Neural cell (in vitro differentiated cells): ENCODE results near the gene ZCWPW1. TPM values are rescaled to one million over a fixed set of nuclear protein-coding genes. Genes with fewer than 3 reads are reported as not detected.

ENCODE experiments used
- H2AFZ ChIP-seq: fragments of 200-600, 300-800 bp; sonication (generic), shearing (Covaris generic); 2 replicates; pipeline ENCODE4 v1.6.0; 2014; ENCODE audit warnings: low read depth, mild to moderate bottlenecking, antibody characterized with exemption, low read length, moderate library complexity
- H3F3A ChIP-seq: fragments of 200-600 bp; shearing (Covaris generic); 2 replicates; pipeline ENCODE4 v1.6.1; 2016; ENCODE audit warnings: mild to moderate bottlenecking, moderate library complexity, mixed read lengths, antibody characterized with exemption, low read length; ENCODE audit not compliant: insufficient read depth, poor library complexity, severe bottlenecking
- H3K27ac ChIP-seq: fragments of 200-600, 300-800 bp; sonication (generic), shearing (Covaris generic); 2 replicates; pipeline ENCODE4 v1.5.1; 2014; ENCODE audit warnings: mild to moderate bottlenecking, low read length, moderate library complexity
- H3K27me3 ChIP-seq: fragments of 300-800, 200-600 bp; sonication (generic), shearing (Covaris generic); 2 replicates; pipeline ENCODE4 v1.6.0; 2014; ENCODE audit warnings: mild to moderate bottlenecking, low read depth, low read length, moderate library complexity; ENCODE audit not compliant: insufficient read depth
- H3K36me3 ChIP-seq: fragments of 300-800, 200-600 bp; sonication (generic), shearing (Covaris generic); 2 replicates; pipeline ENCODE4 v1.5.1; 2014; ENCODE audit warnings: mild to moderate bottlenecking, antibody characterized with exemption, low read length, moderate library complexity; ENCODE audit not compliant: insufficient read depth
- H3K4me2 ChIP-seq: fragments of 300-800, 200-600 bp; sonication (generic), shearing (Covaris generic); 2 replicates; pipeline ENCODE4 v1.6.0; 2014; ENCODE audit warnings: mild to moderate bottlenecking, low read length
- H3K4me3 ChIP-seq: fragments of 300-800, 200-600 bp; sonication (generic), shearing (Covaris generic); 2 replicates; pipeline ENCODE4 v1.5.1; 2014; ENCODE audit warnings: mild to moderate bottlenecking, low read length, moderate library complexity
- H3K79me2 ChIP-seq: fragments of 200-600 bp; shearing (Covaris generic); replicated peaks from 2 replicates; pipeline ENCODE4 v1.6.0; 2014; ENCODE audit warnings: mild to moderate bottlenecking, low read length, moderate library complexity; ENCODE audit not compliant: insufficient read depth
- H3K9ac ChIP-seq: fragments of 300-800, 200-600 bp; sonication (generic), shearing (Covaris generic); 2 replicates; pipeline ENCODE4 v1.6.1; 2016; ENCODE audit warnings: mild to moderate bottlenecking, low read length, mixed read lengths
- H3K9me2 ChIP-seq: fragments of 200-600 bp; shearing (Covaris generic); 2 replicates; pipeline ENCODE4 v1.6.1; 2016; ENCODE audit warnings: mild to moderate bottlenecking, low read length, mixed read lengths; ENCODE audit not compliant: insufficient read depth
- H3K9me3 ChIP-seq: fragments of 200-600, 300-800 bp; sonication (generic), shearing (Covaris generic); 2 replicates; pipeline ENCODE4 v1.6.1; 2016; ENCODE audit warnings: mild to moderate bottlenecking, mixed run types, low read length, moderate library complexity, mixed read lengths
- H4K20me1 ChIP-seq: fragments of 200-600 bp; shearing (Covaris generic); 2 replicates; pipeline ENCODE4 v1.6.1; 2016; ENCODE audit warnings: mild to moderate bottlenecking, mixed run types; ENCODE audit not compliant: insufficient read depth
- CTCF ChIP-seq: fragments of 450-650 bp; IDR thresholded peaks from 2 replicates; pipeline ENCODE4 v1.5.1; 2014; ENCODE audit warnings: antibody characterized with exemption, mild to moderate bottlenecking, moderate library complexity; ENCODE audit not compliant: poor library complexity, severe bottlenecking
- EP300 ChIP-seq: fragments of 450-650 bp; conservative IDR thresholded peaks from 2 replicates; pipeline ENCODE4 v1.6.1; 2014; ENCODE audit warnings: antibody characterized with exemption, mild to moderate bottlenecking, moderate library complexity; ENCODE audit not compliant: poor library complexity, severe bottlenecking
- EZH2 ChIP-seq: fragments of 200-600, 300-800 bp; shearing (Covaris generic), sonication (generic); IDR thresholded peaks from 2 replicates; pipeline ENCODE4 v1.6.1; 2014; ENCODE audit warnings: antibody characterized with exemption, low read length, borderline replicate concordance, mild to moderate bottlenecking; ENCODE audit not compliant: insufficient read depth, poor library complexity, severe bottlenecking
- MXI1 ChIP-seq: fragments of 450-650 bp; conservative IDR thresholded peaks from 2 replicates; pipeline ENCODE4 v1.6.1; 2014; ENCODE audit warnings: antibody characterized with exemption, mild to moderate bottlenecking; ENCODE audit not compliant: poor library complexity, severe bottlenecking
- POLR2AphosphoS5 ChIP-seq: IDR thresholded peaks from 2 replicates; pipeline ENCODE4 v1.6.1; 2012
- RAD21 ChIP-seq: fragments of 450-650 bp; conservative IDR thresholded peaks from 2 replicates; pipeline ENCODE4 v1.6.1; 2014; ENCODE audit warnings: antibody characterized with exemption, mild to moderate bottlenecking, moderate library complexity
- REST ChIP-seq: IDR thresholded peaks from 2 replicates; pipeline ENCODE4 v1.6.1; 2012; ENCODE audit warnings: borderline replicate concordance
- SMC3 ChIP-seq: fragments of 450-650 bp; conservative IDR thresholded peaks from 2 replicates; pipeline ENCODE4 v1.6.1; 2014; ENCODE audit warnings: antibody characterized with exemption, mild to moderate bottlenecking, moderate library complexity; ENCODE audit not compliant: poor library complexity
- TAF1 ChIP-seq: IDR thresholded peaks from 2 replicates; pipeline ENCODE4 v1.6.1; 2012; ENCODE audit warnings: low read depth
- polyA plus RNA-seq: library from polyadenylated mRNA; depleted of rRNA; stranded (reverse); fragments of >200 nt; gene quantifications from 2 replicates; pipeline ENCODE4 v1.2.3, GENCODE V29; 2014

The ZCWPW1 gene
- polyA plus RNA-seq, 1 donor from 2014 or later = 6.8 TPM

- H3K9ac ChIP-seq = no peak overlapping the region
- no peak overlapping the region for H3K4me3 ChIP-seq
- H2AFZ ChIP-seq = no peak overlapping the region
- H3K79me2 ChIP-seq = no peaks in the 10 kb centered on the region
- H3K4me2 ChIP-seq = no peak overlapping the region
- H4K20me1 ChIP-seq = no peaks in the 10 kb centered on the region
- H3K36me3 ChIP-seq = no peaks in the 10 kb centered on the region
- TF ChIP-seq TAF1 (no peak), SMC3 (no peak), MXI1 (no peak), EP300 (no peak), CTCF (no peak)
- no peaks in the 10 kb centered on the region for H3K27me3 ChIP-seq
- no peaks in the 10 kb centered on the region for H3K9me3 ChIP-seq
- no peak overlapping the region for H3K27ac ChIP-seq
- H3K9me2 ChIP-seq = no peaks in the 10 kb centered on the region
- H3F3A ChIP-seq = no peaks in the 10 kb centered on the region
These were observed 5.2 kb downstream of the ZCWPW1 start for GRCh38 chr7:100423315-100423714.

- TF ChIP-seq REST = no peak
- no peak for TF ChIP-seq SMC3
- TF ChIP-seq RAD21 = no peak
- no peak for TF ChIP-seq TAF1
- TF ChIP-seq POLR2AphosphoS5 = no peak
- no peak for TF ChIP-seq EP300
- TF ChIP-seq EZH2 = no peak
- no peak for TF ChIP-seq CTCF
- TF ChIP-seq MXI1 = no peak
- Histone ChIP-seq H3K9me3 (no peaks in the 10 kb centered on the region), H4K20me1 (no peaks in the 10 kb centered on the region)
These were observed 8.8 kb downstream of the ZCWPW1 start for GRCh38 chr7:100419660-100420226.

More at GRCh38 chr7:100419660-100420226, 8.8 kb downstream of the ZCWPW1 start:
- Histone ChIP-seq H3K4me2 (no peak overlapping the region), H3K27ac (no peak overlapping the region), H3F3A (no peaks in the 10 kb centered on the region), H3K27me3 (no peaks in the 10 kb centered on the region), H3K9me2 (no peaks in the 10 kb centered on the region), H2AFZ (no peak overlapping the region), H3K9ac (no peak overlapping the region), H3K36me3 (no peaks in the 10 kb centered on the region), H3K4me3 (no peak overlapping the region), H3K79me2 (no peaks in the 10 kb centered on the region)
